D721Med (cell line): Measurements from ENCODE around the gene PRKG1.

Source experiments
- DNase-seq: peaks from one replicate; pipeline ENCODE4 v3.0.0; 2011; ENCODE audit warnings: low spot score; ENCODE audit not compliant: insufficient read length
- FAIRE-seq: peaks from 2 replicates; lab custom pipeline; 2011; peaks lifted over from hg19 to GRCh38; lab: Jason Lieb, UNC
- TF ChIP-seq, protein P1 (sequence below): IDR thresholded peaks from 2 replicates; pipeline ENCODE4 v1.5.1; 2012; ENCODE audit warnings: mild to moderate bottlenecking, control low read depth; ENCODE audit not compliant: insufficient read depth; ENCODE audit errors: missing control alignments

The PRKG1 gene

DNA sequence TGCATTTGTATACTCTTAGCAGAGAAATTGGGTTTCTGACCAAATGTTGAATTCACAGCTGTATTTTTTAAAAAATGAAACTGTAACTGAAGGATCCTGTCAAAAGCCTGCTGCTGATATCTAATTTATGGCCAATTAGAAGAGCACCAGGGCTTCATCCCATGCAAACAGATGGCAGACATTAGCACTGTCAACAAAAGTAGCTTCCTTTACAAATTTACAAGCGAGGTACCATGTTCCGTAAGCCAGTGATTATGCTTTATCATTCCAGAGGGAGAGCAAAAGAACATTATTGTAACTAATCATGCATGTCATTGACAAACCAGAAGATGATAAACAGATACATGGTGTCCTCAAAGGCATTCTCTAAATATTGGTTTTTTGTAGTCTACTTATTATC lies 1062.6 kb downstream of the PRKG1 start:
- FAIRE-seq (no peak), DNase-seq (no peak)
- TF ChIP-seq, protein P1, sequence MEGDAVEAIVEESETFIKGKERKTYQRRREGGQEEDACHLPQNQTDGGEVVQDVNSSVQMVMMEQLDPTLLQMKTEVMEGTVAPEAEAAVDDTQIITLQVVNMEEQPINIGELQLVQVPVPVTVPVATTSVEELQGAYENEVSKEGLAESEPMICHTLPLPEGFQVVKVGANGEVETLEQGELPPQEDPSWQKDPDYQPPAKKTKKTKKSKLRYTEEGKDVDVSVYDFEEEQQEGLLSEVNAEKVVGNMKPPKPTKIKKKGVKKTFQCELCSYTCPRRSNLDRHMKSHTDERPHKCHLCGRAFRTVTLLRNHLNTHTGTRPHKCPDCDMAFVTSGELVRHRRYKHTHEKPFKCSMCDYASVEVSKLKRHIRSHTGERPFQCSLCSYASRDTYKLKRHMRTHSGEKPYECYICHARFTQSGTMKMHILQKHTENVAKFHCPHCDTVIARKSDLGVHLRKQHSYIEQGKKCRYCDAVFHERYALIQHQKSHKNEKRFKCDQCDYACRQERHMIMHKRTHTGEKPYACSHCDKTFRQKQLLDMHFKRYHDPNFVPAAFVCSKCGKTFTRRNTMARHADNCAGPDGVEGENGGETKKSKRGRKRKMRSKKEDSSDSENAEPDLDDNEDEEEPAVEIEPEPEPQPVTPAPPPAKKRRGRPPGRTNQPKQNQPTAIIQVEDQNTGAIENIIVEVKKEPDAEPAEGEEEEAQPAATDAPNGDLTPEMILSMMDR, result no peak

DNA sequence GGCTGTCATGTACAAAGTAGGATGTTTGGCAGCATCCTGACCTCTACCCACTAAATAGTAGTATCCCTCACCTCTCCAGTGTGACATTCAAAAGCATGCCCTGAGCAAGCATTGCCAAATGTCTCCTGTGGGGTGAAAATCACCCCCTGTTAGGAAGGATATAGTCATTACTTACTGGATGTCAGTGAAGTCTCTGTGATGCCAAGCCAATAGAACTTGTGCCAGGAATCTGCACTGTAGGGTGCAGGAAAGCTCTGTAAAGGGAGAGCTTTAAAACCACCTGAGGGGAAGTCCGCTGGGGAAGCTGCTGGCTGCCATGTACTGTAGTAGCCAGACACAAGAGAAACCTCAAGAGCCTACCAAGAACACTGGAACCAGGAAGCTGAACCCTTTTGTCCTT lies 1069.1 kb downstream of the PRKG1 start:
- FAIRE-seq, result no peak
- no peak for DNase-seq
- TF ChIP-seq, protein P1, result no peak

DNA sequence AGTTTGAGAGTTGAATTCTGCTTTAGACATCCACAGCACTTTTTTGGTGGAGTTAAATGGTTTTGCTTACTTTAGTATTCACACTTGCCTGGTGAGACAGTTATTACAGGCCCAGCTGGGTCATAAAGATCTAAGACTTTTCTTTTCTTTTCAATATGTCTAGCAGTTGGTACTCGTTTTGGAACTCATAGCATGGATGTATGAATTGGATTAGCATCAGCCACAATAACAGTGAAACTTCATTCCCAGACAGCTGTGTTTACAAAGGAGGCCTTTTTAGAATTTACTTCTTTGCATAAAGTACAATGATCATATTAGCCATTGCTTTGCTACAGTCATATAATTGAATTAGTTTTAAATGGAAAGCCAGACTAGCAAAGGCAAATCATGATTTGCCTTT lies 1071.3 kb downstream of the PRKG1 start:
- DNase-seq (no peak), FAIRE-seq (no peak)
- TF ChIP-seq, protein P1, result no peak

DNA sequence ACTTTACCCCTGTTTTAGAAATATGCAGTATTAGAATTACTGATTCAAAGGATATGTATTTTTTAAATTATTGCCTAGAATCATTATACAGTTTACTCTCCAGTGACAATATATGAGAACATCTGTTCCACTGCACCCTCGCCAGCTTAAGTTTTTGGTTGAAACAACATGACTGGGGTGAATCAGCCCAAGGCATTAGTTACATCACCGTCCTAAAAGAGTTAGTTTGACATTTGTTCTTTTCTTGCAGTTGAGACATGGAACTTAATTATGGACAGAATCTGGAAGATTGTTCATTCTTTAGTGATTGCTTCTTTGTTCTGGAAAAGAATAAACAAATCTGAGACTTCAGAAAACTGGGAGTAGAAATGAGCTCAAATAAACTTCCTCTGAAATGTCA lies 1072.5 kb downstream of the PRKG1 start:
- FAIRE-seq (no peak), DNase-seq (no peak)
- TF ChIP-seq, protein P1, result no peak

DNA sequence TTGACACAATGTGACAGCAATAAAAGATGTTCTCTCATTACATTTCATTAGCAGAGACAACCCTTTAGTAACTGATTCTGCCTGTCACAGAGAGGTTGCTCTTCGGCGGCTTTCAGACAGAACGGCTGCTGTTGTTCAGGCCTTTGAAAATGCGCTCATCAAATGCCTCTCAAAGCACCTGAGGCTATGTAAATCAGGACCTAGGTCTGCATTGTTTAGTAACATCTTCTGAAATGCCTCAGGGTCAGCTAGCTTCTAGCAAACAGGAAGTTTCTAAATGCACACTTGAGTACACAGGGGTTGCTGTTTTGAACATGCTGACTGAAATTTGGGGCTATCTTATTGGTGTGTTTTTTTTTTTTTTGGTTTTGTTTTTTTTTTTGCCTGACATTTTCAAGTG lies 1096.5 kb downstream of the PRKG1 start:
- no peak for DNase-seq
- no peak for FAIRE-seq
- TF ChIP-seq, protein P1, result no peak

DNA sequence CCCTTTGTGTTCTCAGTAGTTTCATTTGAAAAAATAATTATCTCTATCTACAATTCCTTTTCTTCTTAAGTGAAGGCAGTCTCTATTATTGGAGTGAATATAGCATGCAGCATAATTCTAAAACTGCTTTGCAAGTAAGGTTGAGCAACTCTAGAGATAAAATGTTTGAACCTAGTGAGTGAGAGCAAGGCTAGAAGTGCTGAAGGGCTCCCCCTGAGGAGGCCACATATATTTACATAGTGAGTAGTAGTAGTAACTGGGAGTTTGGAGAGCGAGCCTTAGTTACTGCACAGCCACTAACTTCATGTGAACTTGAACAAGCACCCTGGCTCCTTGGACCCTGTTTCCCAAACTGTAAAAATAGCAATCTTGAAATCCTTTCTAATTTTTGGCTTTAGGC lies 1098.3 kb downstream of the PRKG1 start:
- FAIRE-seq, result no peak
- TF ChIP-seq, protein P1, result no peak
- DNase-seq, result no peak

DNA sequence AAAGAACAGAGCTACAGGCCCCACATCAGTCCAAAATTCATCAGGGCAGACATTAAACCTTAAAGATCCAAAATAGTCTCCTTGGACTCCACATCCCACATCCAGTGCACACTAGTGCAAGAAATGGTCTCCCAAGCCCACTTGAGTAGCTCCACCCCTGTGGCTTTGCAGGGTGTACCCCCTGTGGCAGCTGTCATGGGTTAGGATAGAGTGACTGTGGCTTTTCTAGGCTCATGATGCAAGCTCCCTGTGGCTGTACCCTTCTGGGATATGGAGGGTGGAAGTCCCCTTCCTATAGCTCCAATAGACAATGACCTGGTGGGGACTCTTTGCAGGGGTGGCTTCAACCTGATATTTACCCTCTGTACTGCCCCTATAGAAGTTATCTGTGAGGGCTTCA lies 1111.0 kb downstream of the PRKG1 start:
- DNase-seq, result no peak
- TF ChIP-seq, protein P1, result no peak
- no peak for FAIRE-seq
